Stomach (tissue), 9 donors: ENCODE data around the gene SMYD4. TPM values are rescaled to one million over a fixed set of nuclear protein-coding genes. Genes with fewer than 3 reads are reported as not detected.
"Not testable (repeated sequence)": the region's sequence is repeated elsewhere in the genome, so short reads cannot be mapped to it uniquely, and the experiment has no call there.

Source experiments
- DNase-seq, 2 donors: peaks; one replicate each; pipeline versions ENCODE4 v3.0.0 to v3.0.0-alpha.2; 2013 to 2019
- H3K27ac ChIP-seq, 5 donors: fragments of 200-600 bp in 4 of 5; sonication (generic) in 4 of 5; one replicate each; pipeline ENCODE4 v1.5.1; 2013 to 2019; ENCODE audit warnings: mild to moderate bottlenecking in 1 of 5, moderate library complexity in 1 of 5
- H3K27me3 ChIP-seq, 3 donors: fragments of 200-600 bp; sonication (generic); one replicate each; pipeline ENCODE4 v1.5.1; 2017 to 2019; ENCODE audit warnings: mixed run types in 1 of 3
- H3K36me3 ChIP-seq, 4 donors: fragments of 200-600 bp; sonication (generic); 1 replicate in 3 of 4; 2 replicates in 1 of 4; pipeline ENCODE4 v1.5.1; 2016 to 2019
- H3K4me1 ChIP-seq, 4 donors: fragments of 200-600 bp; sonication (generic); one replicate each; pipeline ENCODE4 v1.5.1; 2016 to 2019
- H3K4me3 ChIP-seq, 4 donors: fragments of 200-600 bp; sonication (generic) in 3 of 4; one replicate each; pipeline ENCODE4 v1.5.1; 2016 to 2019; ENCODE audit warnings: mild to moderate bottlenecking in 1 of 4
- H3K9me3 ChIP-seq, 4 donors: fragments of 200-600 bp; sonication (generic); one replicate each; pipeline ENCODE4 v1.5.1; 2016 to 2019
- EP300 ChIP-seq: sonication (generic); formaldehyde crosslinking; IDR thresholded peaks from one replicate; pipeline ENCODE4 v1.6.1; 2017; ENCODE audit warnings: antibody characterized with exemption
- POLR2A ChIP-seq, 4 donors: fragments of 450-650 bp; IDR thresholded peaks; one replicate each; pipeline ENCODE4 v1.6.1; 2016; ENCODE audit warnings: antibody characterized with exemption in 4 of 4, control low read depth in 2 of 4, mild to moderate bottlenecking in 1 of 4, moderate library complexity in 1 of 4
- POLR2AphosphoS5 ChIP-seq, 3 donors: sonication (generic); formaldehyde crosslinking; IDR thresholded peaks; one replicate each; pipeline ENCODE4 v1.6.1; 2016; ENCODE audit warnings: antibody characterized with exemption in 3 of 3
- WGBS, 5 donors: extraction: QIAGEN DNeasy Blood & Tissue Kit in 3 of 5; methylation state at CpG; one replicate each; pipeline versions ENCODE4 v1.1.5 to v1.1.7; 2013 to 2018; 5-methylcytosine and 5-hydroxymethylcytosine counted together
- intact Hi-C: fragments of 100-400 bp; cut with DNase I; formaldehyde crosslinking; loops from one replicate; pipeline ENCODE4 v1.15.1; 2023; ENCODE audit warnings: low total_unique reads
- polyA plus RNA-seq, 3 donors: library from polyadenylated mRNA; stranded (reverse); fragments of 200-250 nt; gene quantifications; one replicate each; pipeline ENCODE4 v1.2.3, GENCODE V29; 2013
- total RNA-seq, 5 donors: library from RNA; depleted of rRNA; stranded (reverse); fragments of >200 nt; gene quantifications; one replicate each; pipeline versions ENCODE4 v1.1.0 to v1.2.3, GENCODE V29; 2014 to 2016
- TF ChIP-seq, protein P1 (sequence below), 7 experiments: fragments of 450-650 bp in 4 of 7; fragments of 200-600 bp in 3 of 7; sonication (generic) in 3 of 7; IDR thresholded peaks; one replicate each; pipeline ENCODE4 v1.5.1; 2016 to 2019; ENCODE audit warnings: antibody characterized with exemption in 7 of 7, control low read depth in 2 of 7, mild to moderate bottlenecking in 1 of 7
- donor health status: healthy with polysubstance abuse.
- donor health status: Bipolar disorder and iron deficiency.
- donor health status: healthy.

SMYD4 gene
- total and polyA plus RNA-seq, 8 donors, result 2.7 to 21.0 (median 6.0) TPM

DNA sequence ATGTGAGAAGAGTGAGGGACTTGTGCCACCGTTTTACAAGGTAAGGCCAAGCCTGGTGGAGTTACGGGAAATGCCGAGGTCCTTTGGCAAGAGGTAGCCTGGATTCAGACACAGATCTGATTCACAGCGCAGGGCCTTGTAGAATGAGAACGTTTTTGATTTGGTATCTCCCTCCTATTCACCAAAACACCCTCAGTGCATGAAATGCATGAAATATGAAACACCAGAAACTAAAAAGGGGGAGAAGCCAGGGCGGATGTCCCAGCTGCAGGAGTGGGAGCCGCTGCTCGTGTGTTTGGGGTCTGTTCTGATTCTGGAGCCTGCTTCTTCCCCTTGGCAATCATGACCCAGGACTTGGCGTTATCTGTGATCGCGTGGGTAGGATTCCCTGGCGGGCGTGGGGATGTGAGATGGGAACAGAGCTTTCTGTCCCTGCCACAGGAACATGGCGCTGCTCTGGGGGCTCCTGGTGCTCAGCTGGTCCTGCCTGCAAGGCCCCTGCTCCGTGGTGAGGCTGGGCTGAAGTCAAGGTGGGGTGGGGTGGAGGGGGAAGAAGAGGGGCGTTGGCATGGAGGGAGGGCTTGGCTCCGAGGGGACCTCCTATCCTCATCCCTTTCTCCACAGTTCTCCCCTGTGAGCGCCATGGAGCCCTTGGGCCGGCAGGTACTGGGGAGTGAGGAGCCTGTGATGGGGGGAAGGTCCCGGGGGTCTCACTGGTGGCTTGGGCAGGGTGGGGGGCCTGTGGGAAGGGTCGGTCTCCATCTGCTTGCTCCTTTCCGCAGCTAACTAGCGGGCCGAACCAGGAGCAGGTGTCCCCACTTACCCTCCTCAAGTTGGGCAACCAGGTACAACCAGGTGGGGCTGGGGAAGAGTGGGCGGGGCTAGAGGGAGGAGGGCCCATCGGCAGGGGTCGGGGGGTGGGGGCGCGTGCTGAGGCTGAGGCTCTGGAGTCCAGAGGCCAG, 84.9 kb downstream of the SMYD4 start:
- no peaks in the 10 kb centered on the region for H3K36me3 ChIP-seq
- no peak overlapping the region for H3K27ac ChIP-seq
- H3K4me3 ChIP-seq, result no peak overlapping the region
- no peaks in the 10 kb centered on the region for H3K27me3 ChIP-seq
- DNase-seq, result no peak
- intact Hi-C loops, result no loop called here
- WGBS, 5 donors, result 74 to 81% (median 77%) methylated on average over 20 to 29 of the region's 29 CpGs
- peaks cover 0 to 14% (median 7%) of the 10 kb centered on the region in 4 donors for H3K4me1 ChIP-seq
- H3K9me3 ChIP-seq, result no peaks in the 10 kb centered on the region
- TF ChIP-seq POLR2AphosphoS5 (IDR thresholded peaks at IDR 0.05) (no peak), EP300 (no peak), POLR2A (IDR thresholded peaks at IDR 0.05) (no peak)
- TF ChIP-seq, protein P1, sequence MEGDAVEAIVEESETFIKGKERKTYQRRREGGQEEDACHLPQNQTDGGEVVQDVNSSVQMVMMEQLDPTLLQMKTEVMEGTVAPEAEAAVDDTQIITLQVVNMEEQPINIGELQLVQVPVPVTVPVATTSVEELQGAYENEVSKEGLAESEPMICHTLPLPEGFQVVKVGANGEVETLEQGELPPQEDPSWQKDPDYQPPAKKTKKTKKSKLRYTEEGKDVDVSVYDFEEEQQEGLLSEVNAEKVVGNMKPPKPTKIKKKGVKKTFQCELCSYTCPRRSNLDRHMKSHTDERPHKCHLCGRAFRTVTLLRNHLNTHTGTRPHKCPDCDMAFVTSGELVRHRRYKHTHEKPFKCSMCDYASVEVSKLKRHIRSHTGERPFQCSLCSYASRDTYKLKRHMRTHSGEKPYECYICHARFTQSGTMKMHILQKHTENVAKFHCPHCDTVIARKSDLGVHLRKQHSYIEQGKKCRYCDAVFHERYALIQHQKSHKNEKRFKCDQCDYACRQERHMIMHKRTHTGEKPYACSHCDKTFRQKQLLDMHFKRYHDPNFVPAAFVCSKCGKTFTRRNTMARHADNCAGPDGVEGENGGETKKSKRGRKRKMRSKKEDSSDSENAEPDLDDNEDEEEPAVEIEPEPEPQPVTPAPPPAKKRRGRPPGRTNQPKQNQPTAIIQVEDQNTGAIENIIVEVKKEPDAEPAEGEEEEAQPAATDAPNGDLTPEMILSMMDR (IDR thresholded peaks at IDR 0.05), result no peak

DNA sequence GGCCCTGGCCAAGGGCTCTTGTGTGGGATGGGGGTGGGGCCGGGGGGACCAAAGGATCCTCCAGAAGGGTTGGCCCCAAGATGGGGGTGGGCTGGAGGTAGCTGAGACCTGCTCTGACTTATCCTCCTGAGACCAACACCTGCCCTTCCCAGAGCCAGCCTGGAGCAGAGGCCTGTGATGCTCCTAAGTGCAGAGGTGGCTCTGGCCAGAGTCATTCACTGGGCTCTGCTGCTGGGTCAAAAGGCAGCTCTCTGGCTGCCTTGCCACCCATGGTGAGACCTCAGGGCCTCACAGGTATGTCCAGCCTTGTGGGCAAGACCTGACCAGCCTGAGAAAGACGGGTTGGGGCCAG, 86.6 kb downstream of the SMYD4 start:
- Histone ChIP-seq H3K27me3 (no peaks in the 10 kb centered on the region), H3K36me3 (peaks cover 0 to 6% (median 3%) of the 10 kb centered on the region in 4 donors), H3K4me1 (peaks cover 0 to 14% (median 7%) of the 10 kb centered on the region in 4 donors), H3K27ac (peak overlapping the region in 1 of 5 donors; percentile 38), H3K9me3 (no peaks in the 10 kb centered on the region), H3K4me3 (no peak overlapping the region)
- no peak for DNase-seq
- TF ChIP-seq POLR2A (IDR thresholded peaks at IDR 0.05), result no peak
- TF ChIP-seq EP300, result no peak
- TF ChIP-seq POLR2AphosphoS5 (IDR thresholded peaks at IDR 0.05), result no peak
- TF ChIP-seq, protein P1 (IDR thresholded peaks at IDR 0.05), result no peak
- intact Hi-C loops, result no loop called here
- 79 to 97% (median 86%) methylated on average over 2 of the region's 2 CpGs for WGBS, 5 donors

- WGBS, 5 donors, result 40 to 47% (median 43%) methylated on average over 10 of the region's 10 CpGs
- Histone ChIP-seq H3K4me1 (peaks cover 0 to 14% (median 7%) of the 10 kb centered on the region in 4 donors), H3K4me3 (no peak within 1 kb of the TSS), H3K27me3 (no peaks in the 10 kb centered on the region), H3K9me3 (no peaks in the 10 kb centered on the region), H3K27ac (peak within 1 kb of the TSS in 1 of 5 donors; percentile 38), H3K36me3 (peaks cover 0 to 11% (median 8%) of the 10 kb centered on the region in 4 donors)
- intact Hi-C loops, result no loop called here
- TF ChIP-seq POLR2A (IDR thresholded peaks at IDR 0.05) (no peak), EP300 (no peak), POLR2AphosphoS5 (IDR thresholded peaks at IDR 0.05) (no peak)
- TF ChIP-seq, protein P1 (IDR thresholded peaks at IDR 0.05), result no peak
- DNase-seq, result peak in 1 of 2 donors; percentile 44
Observed at GRCh38 chr17:1742371-1743087, 87.2 kb downstream of the SMYD4 start, which contains the start of gene SERPINF2. Gene SERPINF2, plus strand, starts transcription at chr17:1742871. Its CDS starts 2,125 bp downstream, at chr17:1744996.

GRCh38 chr17:1741899-1742298, 87.8 kb downstream of the SMYD4 start:
- DNase-seq, H3K9me3 ChIP-seq, H3K4me3 ChIP-seq, intact Hi-C loops, H3K27ac ChIP-seq, H3K27me3 ChIP-seq: not testable (repeated sequence)
- peaks cover 1 to 14% (median 5%) of the 10 kb centered on the region in 4 donors for H3K4me1 ChIP-seq
- 80 to 90% (median 87%) methylated on average over 7 of the region's 7 CpGs for WGBS, 5 donors
- H3K36me3 ChIP-seq, result peaks cover 0 to 18% (median 15%) of the 10 kb centered on the region in 4 donors
